Effector memory CD4-positive, alpha-beta T cell (primary cell): ENCODE results near the gene RNASEL.
"Not testable (repeated sequence)": the region's sequence is repeated elsewhere in the genome, so short reads cannot be mapped to it uniquely, and the experiment has no call there.

ENCODE experiments used
- DNase-seq, 3 donors: peaks; one replicate each; pipeline ENCODE4 v3.0.0-alpha.2; 2020
- H3K27ac ChIP-seq: 2 replicates; pipeline ENCODE4 v1.7.0; 2013; ENCODE audit warnings: mild to moderate bottlenecking, low read length, moderate library complexity; ENCODE audit not compliant: insufficient read depth, poor library complexity, severe bottlenecking
- H3K27me3 ChIP-seq: replicated peaks from 2 replicates; pipeline ENCODE4 v1.7.0; 2013; ENCODE audit warnings: mild to moderate bottlenecking, low read length; ENCODE audit not compliant: insufficient read depth, control insufficient read depth, poor library complexity, severe bottlenecking
- H3K36me3 ChIP-seq: 2 replicates; pipeline ENCODE4 v1.7.0; 2013; ENCODE audit warnings: mild to moderate bottlenecking, low read length, moderate library complexity; ENCODE audit not compliant: control insufficient read depth, insufficient read depth
- H3K4me1 ChIP-seq: 2 replicates; pipeline ENCODE4 v1.7.0; 2013; ENCODE audit warnings: low read length, mild to moderate bottlenecking; ENCODE audit not compliant: control insufficient read depth, insufficient read depth, poor library complexity, severe bottlenecking
- H3K4me3 ChIP-seq: 2 replicates; pipeline ENCODE4 v1.7.0; 2013; ENCODE audit warnings: low read length, low read depth, mild to moderate bottlenecking; ENCODE audit not compliant: insufficient read depth, poor library complexity, severe bottlenecking
- H3K9me3 ChIP-seq: 2 replicates; pipeline ENCODE4 v1.7.0; 2013; ENCODE audit warnings: mild to moderate bottlenecking, low read length, moderate library complexity; ENCODE audit not compliant: control insufficient read depth

RNASEL gene

DNA sequence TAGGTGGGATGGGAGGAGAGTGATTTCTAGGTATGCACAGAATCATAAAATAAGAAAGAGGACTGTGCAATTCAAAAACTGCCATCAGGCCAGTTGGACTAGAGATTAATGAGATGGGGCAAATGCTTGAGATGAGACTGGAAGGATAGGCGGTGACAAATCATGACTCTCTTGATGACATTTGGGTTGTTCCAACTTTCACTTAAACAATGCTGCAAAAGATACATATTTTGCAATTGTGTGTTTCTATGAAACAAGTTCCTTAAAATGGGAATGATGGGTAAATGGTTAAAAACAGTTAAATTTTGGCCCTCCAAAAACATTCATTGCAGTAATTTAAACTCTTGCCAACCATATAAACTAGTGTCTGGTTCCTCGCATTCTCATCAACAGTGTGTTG, 55.2 kb downstream of the RNASEL start:
- H3K4me1 ChIP-seq: no peaks in the 10 kb centered on the region
- H3K4me3 ChIP-seq: no peak overlapping the region
- no peaks in the 10 kb centered on the region for H3K36me3 ChIP-seq
- H3K9me3 ChIP-seq: no peaks in the 10 kb centered on the region
- no peak for DNase-seq
- H3K27me3 ChIP-seq: no peaks in the 10 kb centered on the region
- no peak overlapping the region for H3K27ac ChIP-seq

DNA sequence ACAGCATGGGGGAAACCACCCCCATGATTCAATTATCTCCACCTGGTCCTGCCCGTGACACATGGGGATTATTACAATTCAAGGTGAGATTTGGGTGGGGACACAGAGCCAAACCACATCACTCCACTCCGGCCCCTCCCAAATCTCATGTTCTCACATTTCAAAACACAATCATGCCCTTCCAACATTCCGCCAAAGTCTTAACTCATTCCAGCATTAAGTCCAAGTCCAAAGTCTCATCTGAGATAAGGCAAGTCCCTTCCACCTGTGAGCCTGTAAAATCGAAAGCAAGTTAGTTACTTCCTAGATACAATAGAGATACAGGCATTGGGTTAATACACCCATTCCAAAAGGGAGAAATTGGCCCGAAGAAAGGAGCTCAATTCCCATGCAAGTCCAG, 60.9 kb downstream of the RNASEL start:
- H3K4me3 ChIP-seq, DNase-seq, H3K36me3 ChIP-seq, H3K9me3 ChIP-seq, H3K4me1 ChIP-seq, H3K27me3 ChIP-seq, H3K27ac ChIP-seq: not testable (repeated sequence)

GRCh38 chr1:182527680-182528079, 61.4 kb downstream of the RNASEL start:
- DNase-seq: no peak
- Histone ChIP-seq H3K4me1 (no peaks in the 10 kb centered on the region), H3K4me3 (no peak overlapping the region), H3K36me3 (no peaks in the 10 kb centered on the region), H3K9me3 (no peaks in the 10 kb centered on the region), H3K27ac (no peak overlapping the region), H3K27me3 (no peaks in the 10 kb centered on the region)

DNA sequence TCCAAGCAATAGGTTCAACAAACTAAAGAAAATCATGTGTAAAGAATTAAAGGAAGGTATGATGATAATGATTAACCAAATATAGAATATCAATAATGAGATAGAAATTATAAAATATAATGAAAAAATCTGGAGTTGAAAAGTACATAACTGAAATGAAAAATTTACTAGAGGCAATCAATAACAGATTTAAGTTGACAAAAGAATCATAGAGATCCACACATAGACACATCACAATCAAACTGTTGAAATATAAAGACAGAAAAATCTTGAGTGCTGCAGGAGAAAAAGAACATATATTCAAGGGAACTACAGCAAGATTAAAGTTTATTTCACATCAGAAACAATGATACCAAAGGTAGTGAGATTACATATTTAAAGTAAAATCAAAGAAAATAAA, 63.7 kb downstream of the RNASEL start:
- DNase-seq: no peak
- Histone ChIP-seq H3K9me3 (no peaks in the 10 kb centered on the region), H3K36me3 (no peaks in the 10 kb centered on the region), H3K27ac (no peak overlapping the region), H3K4me3 (no peak overlapping the region), H3K27me3 (peaks cover 3% of the 10 kb centered on the region), H3K4me1 (no peaks in the 10 kb centered on the region)
